HG03342 (cell line): Measurements from ENCODE around the gene DPYSL4.
A peak's percentile ranks its signal among the peaks of the same experiment; 100 is the strongest.
"Not testable (repeated sequence)": the region's sequence is repeated elsewhere in the genome, so short reads cannot be mapped to it uniquely, and the experiment has no call there.

ENCODE experiments used
- ATAC-seq: cut with Tn5 transposase; IDR thresholded peaks from one replicate; pipeline ENCODE4 v1.9.1; 2021; ENCODE audit warnings: mild to moderate bottlenecking, moderate library complexity; ENCODE audit not compliant: unreplicated experiment

Gene DPYSL4

DNA sequence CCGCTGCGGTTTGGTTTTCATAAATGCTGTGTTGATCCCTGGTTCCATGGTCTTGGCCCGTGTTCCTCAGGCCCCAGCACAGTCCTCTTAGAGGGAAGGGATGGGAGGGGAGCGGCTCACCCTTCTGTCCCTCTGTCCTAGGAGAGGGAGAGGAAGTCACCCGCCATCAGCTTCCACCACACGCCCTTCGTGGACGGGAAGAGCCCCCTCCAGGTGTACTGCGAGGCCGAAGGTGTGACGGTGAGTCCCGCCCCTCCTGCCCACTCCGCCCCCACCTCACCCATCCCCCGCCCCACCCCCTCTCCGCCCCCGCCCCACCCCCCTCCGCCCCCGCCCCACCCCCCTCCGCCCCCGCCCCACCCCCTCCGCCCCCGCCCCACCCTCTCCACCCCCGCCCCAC, 37.5 kb upstream of the DPYSL4 start:
- ATAC-seq: no peak

DNA sequence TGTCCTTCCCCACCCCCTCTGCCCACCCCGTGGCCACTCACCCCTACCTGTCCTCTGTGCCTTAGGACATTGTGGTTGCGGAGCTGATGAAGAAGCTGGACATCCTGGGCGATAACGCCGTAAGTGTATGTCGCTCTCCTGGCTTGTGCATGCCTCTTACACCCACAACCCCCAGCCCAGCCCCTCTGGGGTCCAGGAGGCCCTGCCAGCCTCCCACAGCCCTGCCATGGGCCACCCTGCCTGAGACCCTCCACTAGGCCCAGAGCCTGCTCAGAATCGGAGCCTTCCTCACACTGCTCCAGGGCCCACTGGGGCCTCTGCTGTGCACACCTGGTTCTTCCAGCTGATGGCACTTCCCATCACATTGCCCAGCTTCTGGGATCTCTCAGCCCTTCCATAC, 36.8 kb upstream of the DPYSL4 start:
- no peak for ATAC-seq

DNA sequence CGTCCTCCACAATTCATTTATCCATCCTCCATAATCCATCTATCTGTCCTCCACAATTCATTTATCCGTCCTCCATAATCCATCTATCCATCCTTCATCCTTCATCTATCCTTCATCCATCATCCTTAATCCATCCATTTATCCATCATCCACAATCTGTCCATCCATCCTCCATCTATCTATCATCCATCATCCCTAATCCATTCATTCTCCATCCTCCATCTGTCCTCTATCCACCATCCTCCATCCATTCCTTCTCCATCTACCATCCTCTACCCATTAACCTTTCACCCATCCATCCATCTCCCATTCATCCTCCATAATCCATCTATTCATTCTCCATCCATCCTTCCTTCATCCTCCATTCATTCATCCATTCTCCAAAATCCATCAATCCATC, 36.0 kb upstream of the DPYSL4 start:
- ATAC-seq: no peak

DNA sequence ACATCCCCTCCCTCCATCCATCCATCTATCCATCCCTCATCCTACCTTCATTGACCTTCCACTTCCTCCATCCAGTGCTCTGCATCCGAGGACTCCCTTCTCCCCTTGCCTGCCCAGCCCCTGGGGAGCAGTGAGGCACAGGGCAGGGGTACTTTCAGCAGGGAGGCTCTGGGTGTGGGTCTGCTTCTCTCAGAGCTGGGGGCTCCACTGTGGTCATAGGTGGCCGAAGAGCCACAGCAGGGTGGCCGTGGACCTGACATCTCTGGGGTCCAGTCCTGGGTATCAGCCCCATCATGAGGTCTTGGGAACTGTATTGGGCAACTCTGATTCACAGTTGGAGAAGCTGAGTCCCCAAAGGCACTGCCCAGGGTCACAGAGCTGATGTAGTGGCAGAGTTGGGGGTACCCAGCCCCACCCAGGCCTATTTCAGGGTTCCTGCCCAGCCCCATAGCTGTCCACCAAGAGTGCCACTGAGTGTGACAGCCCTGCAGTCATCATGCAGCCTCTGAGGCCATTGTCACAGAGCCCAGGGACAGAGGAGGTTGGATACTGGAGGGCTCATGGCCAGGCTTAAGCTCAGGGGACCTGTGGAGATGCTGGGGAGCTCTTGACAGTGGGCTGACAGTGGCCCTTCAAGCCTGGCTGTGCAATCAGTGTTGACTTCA, 35.3 kb upstream of the DPYSL4 start:
- ATAC-seq: no peak

DNA sequence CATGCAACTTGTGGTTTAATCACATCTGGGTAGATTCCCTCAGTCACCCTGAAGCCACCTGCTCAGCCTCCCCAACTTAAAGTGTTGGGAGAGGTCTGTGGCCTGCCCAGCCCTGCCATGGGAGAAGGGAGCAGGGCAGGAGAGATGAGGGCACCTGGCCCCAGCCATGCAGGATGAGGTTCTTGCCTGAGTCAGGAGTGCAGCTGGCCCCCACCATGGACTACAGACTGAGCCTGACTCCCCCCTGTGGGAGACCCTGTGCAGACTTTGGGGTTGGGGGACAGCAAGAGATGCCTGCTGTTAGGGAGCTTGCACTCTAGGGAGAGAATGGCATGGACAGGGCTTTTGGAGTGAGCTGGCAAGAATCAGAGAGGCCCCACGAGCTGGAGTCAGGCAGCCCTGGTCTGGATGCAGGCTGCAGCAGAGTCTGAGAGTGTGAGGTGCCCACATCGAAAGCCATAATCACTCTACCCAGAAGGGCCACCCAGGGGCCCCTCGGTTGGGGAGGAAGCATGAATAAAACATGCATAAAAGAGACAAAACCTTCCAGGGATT, 34.7 kb upstream of the DPYSL4 start:
- ATAC-seq: no peak

DNA sequence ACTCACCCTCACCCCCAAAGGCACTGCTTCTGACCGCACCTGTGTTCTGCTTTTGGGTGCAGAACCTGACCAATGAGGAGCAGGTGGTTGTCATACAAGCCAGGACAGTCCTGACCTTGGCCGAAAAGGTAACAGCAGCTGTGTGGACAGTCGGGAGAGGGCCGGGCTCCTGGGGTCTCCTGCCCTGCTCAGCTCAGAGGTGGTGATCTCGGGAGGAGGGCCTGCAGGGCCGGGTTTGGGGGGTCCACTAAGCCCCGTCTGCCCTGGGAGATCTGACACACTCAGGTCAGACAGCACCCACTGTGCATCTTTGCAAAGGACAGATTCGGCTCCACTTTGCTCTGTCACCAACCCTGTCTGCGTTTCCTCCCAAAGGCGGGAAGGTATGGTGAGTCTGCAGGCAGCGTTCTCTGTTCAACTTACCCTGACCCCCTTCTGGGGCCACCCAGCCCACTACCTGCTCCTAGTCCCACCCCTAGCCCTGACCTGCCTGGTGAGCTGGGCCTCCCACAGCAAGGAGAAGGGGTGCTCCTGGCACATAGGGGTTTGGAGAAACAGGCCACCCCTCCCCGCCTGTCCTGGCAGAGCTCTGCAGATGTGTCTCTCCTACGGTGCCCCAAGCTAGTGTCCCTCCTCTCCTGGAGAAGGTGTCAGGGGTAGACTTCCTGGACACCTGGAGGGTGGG, 33.7 kb upstream of the DPYSL4 start:
- ATAC-seq: no peak

DNA sequence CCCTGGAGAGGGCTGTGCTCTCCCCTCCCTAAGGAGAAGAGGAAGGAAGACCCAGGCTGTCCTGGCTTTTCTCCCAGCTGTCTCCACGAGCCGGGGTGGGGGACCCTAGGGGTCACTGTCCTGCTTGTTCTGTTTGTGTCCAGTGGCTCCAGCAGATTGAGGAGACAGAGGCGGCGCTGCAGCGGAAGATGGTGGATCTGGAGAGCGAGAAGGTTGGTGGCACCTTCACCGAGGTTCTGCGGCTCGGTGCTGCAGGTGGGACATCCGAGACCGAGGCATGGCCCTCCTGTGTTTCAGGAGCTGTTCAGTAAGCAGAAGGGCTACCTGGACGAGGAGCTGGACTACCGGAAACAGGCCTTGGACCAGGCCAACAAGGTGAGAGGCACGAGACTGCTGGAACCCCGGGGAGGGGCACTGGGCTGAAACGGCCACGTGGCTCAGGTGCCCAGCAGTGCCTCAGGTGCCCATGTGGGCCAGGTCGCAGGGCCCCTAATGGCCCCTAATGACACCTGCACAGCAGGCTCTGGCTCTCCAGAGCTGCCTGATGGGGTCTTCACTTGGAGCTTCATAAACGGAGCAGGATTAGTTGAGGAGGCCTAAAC, 33.0 kb upstream of the DPYSL4 start:
- ATAC-seq: no peak

DNA sequence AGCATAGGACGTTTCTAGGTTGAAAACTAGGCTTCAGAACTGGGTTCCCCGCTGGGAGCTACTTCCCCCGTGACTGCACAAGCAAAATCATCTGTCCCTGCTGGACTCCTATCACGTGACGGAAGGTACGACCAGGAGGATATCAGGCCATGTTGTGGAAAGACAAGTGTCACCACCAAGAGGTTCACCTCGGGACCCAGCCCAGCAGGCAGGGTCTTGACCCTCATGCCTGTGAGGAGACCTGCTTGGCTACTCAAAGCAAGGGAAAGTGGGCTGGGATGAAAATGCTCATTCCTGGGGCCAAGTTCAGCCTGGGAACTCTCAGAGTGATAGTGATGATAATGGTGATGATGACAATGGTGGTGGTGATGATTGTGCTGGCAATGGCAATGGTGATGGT, 32.3 kb upstream of the DPYSL4 start:
- no peak for ATAC-seq

DNA sequence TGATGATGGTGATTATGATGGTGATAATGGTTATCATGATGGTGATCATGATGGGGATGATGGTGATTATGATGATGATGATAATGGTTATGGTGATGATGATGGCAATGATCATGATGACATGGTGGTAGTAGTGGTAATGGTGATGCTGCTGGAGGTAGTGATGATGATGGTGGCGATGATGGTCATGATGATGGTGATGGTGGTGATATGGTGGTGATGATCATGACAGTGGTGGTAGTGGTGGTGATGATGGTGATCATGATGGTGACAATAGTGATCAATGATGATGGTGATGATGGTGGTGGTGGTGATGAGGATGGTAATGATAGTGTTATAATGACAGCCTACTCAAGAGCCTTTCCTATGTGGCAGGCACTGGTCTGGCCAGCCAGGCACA, 31.8 kb upstream of the DPYSL4 start:
- ATAC-seq: no peak

DNA sequence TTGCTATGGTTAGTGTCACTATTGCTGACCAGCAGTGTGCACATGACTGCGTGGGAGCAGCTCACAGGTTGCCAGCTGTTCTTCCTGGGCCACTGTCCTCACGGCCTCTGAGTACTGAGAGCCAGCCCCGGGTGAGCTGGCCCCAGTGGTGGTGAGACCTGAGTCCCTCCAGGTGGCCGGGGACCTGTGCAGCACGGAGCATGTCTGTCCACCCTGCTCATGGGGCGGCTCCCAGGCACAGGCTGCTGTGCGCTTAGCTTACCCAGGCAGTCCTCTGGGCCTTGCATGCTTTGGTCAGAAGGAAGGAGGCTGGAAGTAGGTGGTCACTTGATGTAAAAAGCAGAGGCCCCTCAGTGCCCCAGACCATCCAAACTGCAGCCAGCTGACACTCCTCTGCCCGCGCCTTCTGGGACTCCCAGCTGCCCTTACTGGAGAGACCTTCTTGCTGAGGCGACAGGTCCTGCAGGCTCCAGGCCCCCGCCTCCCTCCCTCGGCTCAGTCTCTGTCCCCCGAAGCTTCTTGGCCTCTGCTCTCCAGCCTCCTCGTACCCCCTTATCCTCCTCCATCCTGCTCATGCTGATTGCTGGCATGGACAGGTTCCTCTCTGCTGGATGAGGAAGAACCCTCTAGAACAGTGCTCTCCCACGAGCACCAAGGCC, 30.9 kb upstream of the DPYSL4 start:
- ATAC-seq: no peak

DNA sequence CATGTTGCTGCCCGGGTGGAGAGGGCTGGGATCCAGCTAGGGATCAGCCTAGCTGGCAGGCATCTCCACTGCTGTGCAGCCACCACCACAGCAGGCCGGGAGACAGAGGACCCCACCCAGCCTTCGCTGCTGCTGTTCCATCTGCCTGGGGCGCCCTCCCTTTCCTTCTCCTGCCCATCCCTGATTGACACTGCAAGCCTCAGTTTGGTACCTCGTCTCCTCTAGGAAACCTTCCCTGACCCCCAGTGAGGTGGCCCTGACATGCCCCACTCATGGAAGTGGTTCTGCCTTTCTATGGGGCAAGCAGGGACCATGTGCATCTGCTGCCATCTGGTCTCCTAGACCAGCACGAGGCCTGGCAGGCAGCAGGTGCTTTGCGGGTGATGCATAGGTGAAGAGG, 30.4 kb upstream of the DPYSL4 start:
- no peak for ATAC-seq

DNA sequence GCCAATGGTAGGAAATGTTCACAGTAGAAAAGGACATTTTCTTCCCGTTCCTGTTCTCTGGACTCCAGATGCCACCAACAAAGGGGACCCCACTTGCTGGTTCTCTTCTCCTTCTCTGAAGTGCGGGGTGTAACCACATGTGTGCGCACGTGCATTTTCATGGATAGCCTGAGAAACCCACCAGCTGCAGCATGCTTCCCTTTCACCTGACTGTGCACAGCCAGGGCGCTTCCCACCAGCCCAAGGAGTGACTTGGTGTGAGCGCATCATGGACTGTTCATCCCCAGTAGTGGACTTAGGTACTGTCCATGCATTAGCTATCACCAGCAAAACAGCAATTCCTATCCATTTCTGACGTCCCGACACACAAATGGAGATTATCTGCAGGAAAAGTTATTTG, 29.6 kb upstream of the DPYSL4 start:
- ATAC-seq: no peak

DNA sequence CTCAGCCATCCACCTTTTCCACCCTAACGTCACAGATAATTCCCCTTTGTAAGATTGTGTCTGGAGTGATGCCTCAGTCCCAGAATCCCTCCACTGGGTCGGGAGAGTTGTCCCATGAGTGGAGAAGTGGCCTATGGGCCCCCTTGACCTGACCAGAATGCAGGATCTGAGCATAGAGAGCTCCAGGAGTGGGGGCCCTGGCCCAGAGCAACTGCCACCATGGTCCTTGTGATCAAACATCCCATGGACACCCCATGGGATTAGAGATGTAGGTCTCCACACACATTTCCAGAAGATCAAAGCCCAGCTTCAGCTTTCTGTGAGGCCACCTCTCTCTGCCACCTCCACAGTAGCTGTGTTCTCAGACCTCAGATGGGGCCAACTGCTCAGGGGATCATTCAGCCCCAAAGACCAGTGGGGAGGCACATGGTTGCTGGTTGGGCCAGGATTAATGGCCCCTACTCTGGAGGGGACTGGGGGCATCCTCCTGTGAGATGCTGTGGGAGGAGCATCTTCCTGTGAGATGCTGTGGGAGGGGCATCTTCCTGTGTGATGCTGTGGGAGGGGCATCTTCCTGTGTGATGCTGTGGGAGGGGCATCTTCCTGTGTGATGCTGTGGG, 28.5 kb upstream of the DPYSL4 start:
- no peak for ATAC-seq

DNA sequence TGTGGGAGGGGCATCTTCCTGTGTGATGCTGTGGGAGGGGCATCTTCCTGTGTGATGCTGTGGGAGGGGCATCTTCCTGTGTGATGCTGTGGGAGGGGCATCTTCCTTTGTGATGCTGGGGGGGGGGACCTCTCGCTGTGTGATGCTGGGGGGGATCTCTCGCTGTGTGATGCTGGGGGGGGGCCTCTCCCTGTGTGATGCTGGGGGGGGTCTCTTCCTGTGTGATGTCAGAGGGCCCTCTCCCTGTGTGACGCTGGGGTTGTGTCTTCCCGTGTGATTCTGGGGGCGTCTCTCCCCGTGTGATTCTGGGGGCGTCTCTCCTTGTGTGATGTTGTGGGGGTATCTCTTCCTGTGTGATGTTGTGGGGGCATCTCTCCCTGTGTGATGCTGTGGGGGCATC, 27.9 kb upstream of the DPYSL4 start:
- ATAC-seq: no peak

DNA sequence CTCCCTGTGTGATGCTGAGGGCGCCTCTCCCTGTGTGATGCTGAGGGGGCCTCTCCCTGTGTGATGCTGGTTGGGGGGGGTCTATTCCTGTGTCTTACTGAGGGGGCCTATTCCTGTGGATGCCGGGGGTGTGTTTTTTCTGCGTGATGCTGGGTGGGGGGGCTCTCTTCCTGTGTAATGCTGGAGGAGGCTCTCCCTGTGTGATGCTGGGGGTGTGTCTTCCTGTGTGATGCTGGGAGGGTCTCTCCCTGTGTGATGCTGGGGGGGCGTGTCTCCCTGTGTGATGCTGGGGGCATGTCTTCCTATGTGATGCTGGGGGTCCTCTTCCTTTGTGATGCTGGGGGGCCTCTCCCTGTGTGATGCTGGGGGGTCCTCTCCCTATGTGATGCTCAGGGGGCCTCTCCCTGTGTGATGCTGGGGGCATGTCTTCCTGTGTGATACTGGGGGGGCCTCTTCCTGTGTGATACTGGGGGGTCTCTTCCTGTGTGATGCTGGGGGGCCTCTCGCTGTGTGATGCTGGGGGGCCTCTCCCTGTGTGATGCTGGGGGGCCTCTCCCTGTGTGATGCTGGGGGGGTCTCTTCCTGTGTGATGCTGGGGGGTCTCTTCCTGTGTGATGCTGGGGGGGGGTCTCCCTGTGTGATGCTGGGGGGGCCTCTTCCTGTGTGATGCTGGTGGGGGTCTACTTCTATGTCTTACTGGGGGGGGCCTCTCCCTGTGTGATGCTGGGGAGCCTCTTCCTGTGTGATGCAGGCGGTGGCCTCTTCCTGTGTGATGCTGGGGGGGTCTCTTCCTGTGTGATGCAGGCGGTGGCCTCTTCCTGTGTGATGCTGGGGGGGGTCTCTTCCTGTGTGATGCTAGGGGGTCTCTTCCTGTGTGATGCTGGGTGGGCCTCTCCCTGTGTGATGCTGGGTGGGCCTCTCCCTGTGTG, 27.2 kb upstream of the DPYSL4 start:
- ATAC-seq: not testable (repeated sequence)

DNA sequence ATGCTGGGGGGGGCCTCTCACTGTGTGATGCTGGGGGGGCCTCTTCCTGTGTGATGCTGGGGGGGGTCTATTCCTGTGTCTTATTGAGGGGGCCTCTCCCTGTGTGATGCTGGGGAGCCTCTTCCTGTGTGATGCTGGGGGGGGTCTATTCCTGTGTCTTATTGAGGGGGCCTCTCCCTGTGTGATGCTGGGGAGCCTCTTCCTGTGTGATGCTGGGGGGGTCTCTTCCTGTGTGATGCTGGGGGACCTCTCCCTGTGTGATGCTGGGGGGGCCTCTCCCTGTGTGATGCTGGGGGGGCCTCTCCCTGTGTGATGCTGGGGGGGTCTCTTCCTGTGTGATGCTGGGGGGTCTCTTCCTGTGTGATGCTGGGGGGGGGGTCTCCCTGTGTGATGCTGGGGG, 26.5 kb upstream of the DPYSL4 start:
- not testable (repeated sequence) for ATAC-seq

DNA sequence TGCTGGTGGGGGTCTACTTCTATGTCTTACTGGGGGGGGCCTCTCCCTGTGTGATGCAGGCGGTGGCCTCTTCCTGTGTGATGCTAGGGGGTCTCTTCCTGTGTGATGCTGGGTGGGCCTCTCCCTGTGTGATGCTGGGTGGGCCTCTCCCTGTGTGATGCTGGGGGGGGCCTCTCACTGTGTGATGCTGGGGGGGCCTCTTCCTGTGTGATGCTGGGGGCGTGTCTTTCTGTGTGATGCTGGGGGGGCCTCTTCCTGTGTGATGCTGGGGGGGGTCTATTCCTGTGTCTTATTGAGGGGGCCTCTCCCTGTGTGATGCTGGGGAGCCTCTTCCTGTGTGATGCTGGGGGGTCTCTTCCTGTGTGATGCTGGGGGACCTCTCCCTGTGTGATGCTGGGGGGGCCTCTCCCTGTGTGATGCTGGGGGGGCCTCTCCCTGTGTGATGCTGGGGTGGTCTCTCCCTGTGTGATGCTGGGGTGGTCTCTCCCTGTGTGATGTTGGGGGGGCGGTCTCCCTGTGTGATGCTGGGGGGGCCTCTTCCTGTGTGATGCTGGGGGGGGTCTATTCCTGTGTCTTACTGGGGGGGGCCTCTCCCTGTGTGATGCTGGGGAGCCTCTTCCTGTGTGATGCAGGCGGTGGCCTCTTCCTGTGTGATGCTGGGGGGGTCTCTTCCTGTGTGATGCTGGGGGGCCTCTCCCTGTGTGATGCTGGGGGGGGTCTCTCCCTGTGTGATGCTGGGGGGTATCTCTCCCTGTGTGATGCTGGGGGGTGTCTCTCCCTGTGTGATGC, 25.7 kb upstream of the DPYSL4 start:
- ATAC-seq: not testable (repeated sequence)

DNA sequence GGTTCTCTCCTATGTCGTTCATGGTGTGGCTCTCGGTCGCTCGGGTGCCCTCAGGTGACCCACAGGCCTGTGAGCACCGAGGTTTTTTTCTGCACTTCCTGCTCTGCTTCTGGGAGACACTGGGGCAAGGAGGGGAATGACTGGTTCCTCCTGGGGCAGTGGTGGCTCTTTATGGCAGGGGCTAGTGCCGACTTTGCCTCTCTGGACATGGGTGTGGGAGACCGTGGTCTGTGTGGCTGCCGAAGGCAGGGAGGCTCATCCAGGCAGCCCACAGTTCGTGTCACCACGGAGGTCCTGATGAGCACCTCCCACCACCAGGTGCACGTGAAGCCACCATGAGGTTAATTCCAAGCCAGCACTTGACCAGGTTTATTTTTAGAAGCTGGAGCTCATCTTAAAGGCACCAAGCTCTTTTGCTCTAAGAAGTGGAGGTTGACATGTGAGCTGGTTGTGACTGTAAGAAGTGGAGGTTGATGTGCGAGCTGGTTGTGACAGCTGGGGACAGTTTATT, 24.7 kb upstream of the DPYSL4 start:
- peak; percentile 38 for ATAC-seq
